HG02938 (cell line): ENCODE measurements around the gene ISM1.

Source experiments
- ATAC-seq: cut with Tn5 transposase; IDR thresholded peaks from one replicate; pipeline ENCODE4 v1.9.1; 2021; ENCODE audit warnings: mild to moderate bottlenecking, moderate library complexity; ENCODE audit not compliant: unreplicated experiment

ISM1 gene

DNA sequence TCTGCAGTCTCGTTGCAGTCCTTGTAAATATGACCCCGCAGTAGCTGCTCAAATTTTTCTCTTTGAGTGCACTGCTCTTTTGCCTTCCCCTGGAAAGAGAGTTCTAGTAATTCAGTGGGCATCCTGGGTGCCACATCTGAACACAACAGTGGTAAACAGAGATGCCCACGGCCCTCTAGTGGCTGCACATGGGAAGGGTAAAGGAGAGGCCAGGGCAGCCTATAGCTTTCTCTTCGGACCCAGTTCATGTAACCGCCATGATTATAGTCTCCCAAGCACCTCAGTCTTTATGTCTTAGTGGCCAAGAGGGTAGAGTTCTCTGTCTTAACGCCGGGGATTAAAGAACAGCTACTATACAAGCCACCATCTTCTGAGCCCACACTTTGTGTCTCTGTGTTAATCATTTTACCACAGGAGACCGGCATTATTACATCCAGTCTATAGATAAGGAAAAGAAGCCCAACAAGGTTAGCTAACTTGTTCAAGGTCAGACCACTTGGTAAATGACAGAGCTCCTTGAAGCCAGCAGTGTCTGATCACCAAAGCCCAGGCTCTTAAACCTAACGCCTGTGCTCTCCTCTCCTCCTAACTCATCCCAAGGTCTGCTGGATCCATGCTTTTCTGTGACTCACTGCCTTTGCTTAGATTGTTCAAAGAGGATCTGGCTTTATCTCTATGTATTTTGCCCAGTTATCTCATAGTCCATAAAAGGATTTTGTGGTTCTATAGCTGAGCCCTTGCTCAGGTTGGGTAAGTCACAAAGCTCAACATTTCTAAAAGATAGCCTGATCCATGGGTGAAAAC lies 81.8 kb downstream of the ISM1 start:
- ATAC-seq: peak; percentile 85

DNA sequence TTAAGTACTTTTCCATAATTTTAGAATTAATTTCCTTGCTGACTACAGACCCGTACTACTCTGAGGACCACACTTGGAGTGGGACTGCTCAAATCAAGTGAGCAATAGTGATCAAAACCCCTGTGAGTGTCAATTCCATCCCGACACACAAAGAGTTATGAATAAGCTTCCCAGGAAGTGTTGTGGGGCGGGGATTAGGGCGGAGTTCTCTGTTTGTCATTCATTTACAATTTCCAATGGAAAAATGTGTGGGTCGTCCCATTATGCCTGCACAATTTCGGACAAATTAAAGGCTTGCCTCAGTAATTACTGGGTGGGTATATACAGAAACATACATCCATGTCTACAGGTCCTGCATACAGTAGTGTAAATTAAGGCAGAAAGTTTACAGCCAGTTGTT lies 84.2 kb downstream of the ISM1 start:
- no peak for ATAC-seq

DNA sequence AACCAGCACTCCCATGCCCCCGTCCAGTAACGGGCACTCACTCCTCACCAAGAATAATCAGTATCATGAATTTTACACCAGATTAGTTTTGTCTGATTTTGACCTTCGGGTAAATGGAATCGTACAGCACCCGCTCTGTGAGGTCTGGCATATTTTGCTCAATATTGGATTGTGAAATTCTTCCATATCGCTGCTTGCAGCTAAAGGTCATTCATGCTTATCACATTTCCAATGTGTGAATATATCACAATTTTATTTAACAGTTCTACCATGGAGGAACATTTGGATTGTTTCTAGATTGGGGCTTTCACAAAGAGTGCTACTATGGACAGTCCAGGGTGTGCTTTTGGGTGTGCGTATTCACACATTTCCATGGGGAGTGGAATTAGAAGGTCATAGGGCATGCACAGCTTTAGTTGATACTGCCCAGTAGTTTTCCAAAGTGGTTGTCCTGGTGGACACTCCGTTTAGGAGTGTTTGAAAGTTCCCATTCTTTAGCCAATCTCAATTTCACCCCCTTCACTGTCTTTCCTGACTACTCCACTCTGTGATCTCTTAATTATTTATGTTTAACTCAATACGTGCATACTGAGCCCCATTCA lies 86.6 kb downstream of the ISM1 start:
- ATAC-seq: no peak

DNA sequence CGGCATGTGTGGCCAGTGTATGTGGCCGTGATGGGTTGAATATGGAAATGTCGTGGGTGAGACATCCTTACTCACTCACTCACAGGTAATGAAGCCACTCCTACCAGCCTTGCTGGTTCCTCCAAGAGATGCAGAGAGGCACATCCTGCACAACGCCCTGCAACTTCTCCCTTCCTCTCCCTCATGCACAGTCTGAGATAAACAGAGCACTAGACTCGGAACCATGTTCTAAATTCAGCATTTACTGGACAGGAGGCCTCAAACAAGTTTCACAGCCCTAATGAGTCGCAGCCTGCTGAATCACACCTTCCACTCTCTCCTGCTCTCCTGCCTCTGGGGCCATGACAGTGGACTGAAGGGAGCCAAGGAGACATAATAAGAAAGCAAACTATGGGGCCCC lies 91.2 kb downstream of the ISM1 start:
- no peak for ATAC-seq

DNA sequence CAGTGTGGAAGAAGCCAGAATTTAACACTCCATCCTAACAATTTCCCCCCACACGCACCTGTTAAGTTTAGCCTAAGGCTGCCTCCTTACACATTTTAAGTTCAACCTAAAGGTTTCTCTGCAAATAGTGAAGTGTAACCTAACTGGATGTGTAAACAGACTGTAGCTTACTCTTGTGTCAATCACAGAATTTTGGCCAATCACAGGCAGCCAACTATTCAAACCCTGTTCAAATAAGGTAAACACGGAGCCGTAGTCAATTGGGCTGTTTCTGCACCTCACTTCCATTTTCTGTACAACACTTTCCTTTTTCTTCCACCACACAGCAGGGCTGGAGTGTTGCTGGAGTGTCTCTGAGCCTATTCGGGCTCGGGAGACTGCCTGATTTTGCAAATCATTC lies 92.1 kb downstream of the ISM1 start:
- ATAC-seq: no peak

DNA sequence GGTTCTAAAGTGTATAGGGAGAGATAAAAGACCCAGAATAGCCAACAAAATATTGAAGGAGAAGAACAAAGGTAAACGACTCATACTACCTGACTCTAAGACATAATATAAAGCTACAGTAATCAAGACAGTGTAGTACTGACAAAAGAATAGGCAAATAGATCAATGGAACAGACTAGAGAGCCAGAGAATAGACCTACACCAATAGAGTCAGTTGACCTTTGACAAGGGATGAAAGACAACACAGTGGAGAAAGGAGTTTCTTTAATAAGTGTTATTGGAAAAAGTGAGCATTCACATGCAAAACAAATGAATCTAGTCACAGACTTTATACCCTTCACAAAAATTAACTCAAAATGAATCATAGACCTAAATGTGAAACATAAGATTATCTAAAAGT lies 96.4 kb downstream of the ISM1 start:
- ATAC-seq: no peak

DNA sequence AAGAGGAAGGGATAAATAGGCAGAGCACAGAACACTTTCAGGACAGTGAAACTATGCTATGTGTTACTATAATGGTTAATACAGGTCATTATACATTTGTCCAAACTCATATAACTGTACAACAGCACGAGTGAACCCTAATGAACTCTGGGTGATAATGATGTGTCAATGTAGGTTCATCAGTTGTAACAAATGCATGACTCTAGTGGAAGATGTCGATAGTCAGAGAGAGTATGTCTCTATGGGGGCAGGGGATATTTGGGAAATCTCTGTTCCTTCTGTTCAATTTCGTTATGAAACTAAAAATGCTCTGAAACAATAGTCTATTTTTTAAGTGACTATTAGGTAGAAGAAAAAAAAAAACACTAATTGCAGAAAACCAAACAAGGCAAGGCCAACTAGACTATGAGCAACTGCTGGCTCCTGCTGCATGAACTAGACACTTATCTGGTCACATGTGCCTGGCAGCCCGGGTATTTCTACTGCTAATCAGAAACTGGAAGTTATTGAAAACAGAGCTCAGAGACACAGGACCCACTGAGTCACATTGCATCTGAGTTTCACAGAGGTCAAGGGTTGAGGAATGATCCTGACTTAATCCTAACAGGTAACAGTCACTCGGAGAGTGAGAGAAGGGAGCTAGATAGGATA lies 97.9 kb downstream of the ISM1 start:
- ATAC-seq: no peak

DNA sequence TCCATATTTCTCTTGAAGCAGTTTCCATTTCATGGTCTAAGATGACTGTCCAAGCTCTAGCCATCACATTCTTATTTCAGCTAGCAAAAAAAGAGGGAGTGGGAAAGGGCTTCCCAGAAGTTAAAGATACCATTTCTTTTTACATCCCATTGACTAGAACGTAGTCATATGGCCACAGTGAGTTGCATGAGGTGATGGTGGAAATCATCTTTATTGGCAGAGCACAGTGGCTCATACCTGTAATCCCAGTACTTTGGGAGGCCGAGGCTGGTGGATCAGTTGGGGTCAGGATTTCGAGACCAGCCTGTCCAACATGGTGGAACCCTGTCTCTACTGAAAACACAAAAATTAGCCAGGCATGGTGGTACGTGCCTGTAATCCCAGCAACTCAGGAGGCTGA lies 99.6 kb downstream of the ISM1 start:
- ATAC-seq: no peak

DNA sequence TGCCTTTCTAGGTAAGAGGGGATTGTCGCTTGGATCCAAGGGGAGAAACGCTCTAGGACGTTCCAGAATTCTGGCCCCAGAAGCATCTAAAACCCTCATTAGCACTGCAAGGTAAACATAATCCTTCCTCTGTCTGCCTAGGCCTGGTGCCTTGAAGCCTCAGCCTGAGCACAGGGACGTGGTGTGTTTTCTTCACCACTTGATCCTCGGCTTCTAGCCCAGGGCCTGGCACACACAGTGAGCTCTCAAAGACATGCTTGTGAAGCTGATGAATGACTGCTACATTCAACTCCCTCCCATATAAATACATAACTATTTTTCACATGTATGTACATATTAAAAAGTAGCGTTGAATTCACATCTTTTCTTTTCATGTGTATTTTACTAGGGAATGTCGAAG lies 100.3 kb downstream of the ISM1 start:
- no peak for ATAC-seq

DNA sequence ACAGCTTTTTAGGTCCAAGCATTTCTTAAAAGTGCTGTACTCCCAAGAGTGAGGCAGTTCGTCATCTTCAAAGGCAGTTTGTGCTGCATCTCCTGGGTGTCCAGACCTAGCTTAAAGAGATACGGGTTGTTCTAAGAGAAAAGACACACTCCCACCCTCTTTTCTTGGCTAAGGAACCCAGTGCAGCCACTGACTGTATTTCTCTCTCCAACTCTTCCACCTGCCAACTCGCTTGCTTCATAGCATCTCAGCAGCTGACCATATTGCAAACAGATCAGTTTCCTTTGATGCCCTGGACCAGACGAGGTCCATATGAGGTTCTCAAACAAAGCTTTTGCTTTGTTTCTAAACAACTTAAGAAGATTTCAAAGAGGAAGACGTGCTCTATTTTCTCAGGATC lies 101.1 kb downstream of the ISM1 start:
- no peak for ATAC-seq

DNA sequence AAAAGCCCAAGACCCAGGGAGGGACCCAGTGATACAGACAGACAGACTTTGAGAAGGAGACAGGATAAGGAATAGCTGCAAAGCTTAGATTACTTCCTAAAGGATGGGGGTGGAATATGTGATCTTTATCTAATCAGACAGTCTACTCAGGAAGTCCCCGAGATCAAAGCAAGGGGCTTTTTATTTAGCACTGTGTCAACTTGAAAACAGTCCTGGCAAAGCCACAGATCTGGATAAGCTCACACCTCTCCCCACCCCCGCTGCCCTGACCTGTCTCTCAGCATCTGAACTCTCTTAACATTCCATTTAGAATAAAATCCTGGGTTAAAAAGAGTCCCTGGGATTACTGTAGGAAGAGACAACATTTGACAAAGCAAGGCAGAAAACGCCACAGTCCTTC lies 101.5 kb downstream of the ISM1 start:
- no peak for ATAC-seq

DNA sequence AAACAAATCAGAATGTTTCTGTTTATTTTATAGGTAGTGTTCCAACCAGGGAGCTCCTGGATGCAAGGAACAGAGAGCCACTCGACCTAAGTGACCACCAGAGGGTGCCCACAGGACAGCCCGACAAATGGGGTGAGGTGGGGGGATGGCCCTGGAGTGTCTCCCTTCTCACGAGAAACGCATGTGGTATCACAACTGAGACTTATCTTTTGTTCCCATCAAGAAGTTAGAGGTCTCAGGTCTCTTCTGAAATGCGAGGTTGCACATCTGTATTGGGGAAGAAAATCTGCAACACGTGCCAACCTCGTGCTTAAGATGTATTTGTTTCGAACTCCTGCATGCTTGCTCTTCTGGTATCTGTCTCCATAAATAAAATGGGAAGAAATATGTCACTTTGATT lies 104.0 kb downstream of the ISM1 start:
- no peak for ATAC-seq

DNA sequence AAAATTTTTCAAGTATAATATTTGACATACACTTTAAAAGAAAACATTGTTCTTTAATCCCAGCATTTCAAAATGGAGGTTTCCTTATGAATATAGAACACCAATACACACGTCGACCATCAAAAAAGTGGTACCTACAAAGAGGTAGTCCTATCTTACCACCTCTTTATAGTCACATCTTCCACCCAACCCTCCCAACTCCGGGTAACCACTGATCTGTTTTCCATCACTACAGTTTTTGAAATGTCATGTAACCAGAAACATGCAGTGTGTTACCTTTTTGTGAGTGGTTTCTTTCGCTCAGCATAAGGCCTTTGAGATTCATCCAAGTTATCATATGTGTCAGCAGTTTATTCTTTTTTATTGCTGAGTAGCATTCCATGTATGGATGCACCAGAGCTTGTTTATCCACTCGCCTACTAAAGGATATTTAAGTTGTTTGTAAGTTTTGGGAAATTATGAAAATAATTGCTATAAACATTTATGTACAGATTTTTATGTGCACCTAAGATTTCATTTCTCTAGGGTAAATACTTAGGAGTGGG lies 104.8 kb downstream of the ISM1 start:
- ATAC-seq: no peak

DNA sequence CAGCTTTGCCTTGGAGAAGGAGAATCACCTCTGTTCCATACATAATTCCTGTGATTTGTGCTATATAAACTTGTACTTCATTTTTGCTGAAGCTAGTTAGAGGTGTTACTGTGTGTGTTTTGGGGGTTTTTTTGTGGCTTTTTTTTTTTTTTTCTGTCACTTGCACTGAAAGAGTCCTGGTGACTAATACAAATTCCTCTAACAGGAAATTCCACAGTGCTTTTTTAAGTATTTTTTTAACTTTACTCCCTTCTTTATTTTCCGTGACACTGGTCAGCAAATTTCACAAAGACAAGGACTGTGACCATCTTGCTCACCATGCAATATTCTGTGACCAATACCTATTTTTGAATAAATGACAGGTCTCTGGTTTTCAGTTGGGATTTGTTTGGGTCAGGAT lies 110.5 kb downstream of the ISM1 start:
- ATAC-seq: no peak

DNA sequence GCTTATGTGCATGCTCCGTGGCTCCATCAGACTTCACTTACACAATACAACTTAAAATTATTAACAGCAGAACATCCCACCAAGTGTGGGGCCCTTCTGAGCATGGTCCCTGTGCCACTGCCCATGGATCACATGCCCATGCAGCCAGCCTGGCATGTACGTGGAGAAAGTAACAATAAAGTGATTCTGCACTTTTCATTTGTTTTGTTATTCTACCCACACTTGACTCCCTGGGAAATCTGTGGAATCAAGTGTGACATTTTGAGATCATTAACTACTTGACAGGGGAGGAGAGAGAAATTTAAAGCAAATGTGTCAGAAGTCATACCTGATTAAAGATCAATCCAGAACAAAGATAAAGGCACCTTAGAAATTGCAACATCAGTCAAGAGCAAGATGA lies 112.0 kb downstream of the ISM1 start:
- ATAC-seq: no peak

DNA sequence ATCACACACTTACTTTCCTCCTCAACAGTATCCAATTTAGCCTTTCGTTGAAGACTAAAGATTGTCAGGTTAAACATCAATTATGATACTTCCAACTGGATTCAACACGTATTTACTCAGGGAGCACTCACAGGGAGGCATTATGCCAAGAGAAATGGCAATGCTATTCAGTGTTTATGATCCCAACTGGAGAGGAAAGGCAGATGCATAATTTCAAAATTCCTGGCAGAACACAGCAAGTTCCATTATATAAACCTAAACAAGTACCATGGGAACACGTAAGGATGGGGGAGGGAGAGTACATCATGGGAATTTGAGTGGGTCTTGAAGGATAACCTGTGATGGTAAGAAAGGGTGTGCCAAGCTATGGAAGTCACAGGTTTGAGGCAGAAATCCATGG lies 112.7 kb downstream of the ISM1 start:
- no peak for ATAC-seq

DNA sequence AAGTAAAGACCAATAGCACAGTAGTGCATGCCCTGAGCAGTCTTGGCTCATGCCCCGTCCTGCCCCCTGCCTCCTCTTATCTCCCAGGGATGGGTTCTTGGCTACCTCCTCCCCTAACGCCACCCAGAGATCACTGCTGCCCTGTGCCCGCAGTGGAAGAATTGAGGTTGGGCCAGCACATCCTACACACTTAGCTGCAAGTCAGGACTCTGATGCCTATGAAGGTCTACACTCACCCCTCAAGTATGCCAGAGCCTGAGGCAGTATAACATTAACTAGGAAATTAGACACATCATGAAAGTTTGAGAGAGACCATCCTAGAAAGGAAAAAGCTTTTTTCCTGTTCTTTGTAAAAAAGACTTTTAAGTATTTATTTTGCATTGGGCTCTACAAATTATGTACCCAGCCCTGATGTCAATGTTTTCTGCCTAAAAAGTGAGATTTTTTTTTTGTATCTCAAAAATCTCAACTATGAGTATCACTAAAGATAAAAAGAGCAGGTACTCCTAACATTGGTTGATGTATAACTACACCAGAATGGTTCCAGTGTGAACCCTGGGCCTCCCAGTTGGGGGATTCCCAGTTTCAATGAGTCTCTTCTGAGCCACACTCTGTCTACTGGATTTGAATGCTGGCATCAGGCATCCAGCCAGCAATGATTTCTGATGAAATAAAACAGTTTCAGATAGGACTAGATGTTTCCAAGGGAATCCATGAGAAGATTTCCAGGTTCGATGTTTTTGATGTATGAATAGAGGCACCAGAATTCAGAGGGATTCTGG lies 115.4 kb downstream of the ISM1 start:
- no peak for ATAC-seq

DNA sequence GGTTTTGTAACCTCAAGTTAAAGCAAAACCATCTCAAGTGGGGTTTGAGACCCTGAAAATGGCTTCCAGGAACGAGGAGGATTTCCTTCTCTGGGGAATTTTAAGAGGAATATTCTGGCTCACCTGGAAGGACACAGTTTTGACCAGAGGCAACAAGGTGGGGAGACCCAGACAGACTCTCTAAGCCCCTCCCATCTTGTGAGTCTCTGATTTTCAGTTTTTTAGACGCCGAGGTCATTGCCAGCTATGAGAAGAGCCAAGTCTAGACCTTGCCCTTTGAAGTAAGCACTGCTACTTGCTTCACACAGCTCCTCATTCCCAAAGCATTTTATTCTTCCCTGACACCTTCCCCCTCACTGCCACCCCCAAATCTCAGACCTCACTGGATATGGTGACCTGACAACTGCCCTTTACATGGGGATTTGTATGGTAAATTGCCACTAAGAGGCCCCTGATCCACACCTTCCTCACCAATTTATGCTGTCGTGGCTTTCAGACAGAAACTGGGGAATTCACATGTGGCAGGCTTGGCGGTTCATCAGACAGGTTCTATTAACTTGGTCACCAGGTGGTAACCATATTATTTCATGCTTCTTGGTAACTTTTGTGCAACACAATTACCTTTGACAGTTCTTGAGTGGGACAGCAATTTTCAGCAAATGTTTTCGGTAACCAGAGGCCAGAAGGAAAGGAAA lies 116.2 kb downstream of the ISM1 start:
- ATAC-seq: no peak

DNA sequence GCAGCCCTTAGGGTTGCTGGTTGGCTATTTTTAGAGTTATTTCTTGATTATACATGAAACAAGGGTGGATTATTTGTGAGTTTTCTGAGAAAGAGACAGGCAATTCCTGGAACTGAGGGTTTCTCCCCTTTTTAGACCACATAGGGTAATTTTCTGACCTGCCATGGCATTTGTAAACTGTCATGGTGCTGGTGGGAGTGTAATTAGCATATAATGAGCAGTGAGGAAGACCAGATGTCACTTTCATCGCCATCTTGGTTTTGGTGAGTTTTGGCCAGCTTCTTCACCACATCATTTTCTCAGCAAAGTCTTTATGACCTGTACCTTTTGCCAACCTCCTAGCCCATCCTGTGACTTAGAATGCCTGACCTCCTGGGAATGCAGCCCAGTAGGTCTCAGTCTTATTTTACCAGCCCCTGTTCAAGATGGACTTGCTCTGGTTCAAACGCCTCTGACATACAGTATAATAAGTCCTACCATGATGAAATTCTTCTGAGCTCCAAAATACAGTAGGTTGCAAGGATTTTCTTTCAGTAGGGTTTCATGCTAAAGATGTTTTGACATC lies 117.1 kb downstream of the ISM1 start:
- ATAC-seq: no peak

DNA sequence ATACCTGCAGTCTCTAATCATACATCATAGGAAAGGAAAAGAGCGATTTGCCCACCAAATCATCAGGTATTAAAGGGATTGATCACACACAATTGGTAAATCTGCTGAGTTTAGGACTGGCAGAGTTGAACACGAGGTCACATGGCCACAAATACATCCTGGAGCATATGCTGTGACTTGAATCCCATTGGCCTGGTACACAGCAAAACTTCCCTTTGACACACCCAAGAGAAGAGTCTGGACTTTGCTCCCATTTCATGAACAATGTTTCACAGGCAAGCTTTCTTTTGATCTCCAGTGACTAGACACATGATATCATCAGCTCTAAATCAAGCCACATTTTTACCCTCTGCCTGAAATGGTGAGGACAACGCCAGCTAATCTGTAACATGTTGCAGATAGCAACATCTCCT lies 117.9 kb downstream of the ISM1 start:
- no peak for ATAC-seq
